ENCODE measurements around the gene PKHD1.

PKHD1 gene

DNA sequence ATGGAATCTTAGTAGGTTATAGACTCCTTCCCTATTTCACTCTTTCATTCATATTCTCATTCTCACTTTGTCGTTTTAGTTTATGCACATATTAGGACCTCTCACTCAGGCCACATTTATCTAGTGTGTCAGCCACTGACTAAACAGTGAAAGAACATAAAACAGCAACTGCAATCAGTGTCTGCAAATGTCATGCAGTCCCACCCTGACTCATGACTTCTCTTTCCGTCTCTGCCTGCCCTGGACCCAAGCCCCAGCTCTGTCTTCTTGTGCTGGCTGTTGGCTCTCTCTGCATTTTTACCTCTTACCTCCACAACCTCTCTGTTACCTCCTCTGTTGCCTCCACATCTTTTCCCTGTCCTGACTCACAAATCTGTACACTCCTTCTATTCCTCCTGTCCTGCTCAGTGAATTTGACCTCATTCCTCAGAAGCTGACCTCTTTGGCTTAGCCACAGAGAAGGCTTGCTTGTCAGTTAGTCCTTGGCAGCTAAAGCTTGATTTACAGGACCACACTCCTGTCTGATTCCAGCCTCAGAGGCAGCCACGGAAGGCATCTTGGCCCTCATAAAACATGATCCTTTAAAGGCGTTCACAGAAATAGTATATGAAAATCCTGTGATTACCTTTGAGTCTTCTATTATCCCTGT is 247.6 kb downstream of the PKHD1 start:
- no peak for DNase-seq (ENCODE audit: low read depth)

DNA sequence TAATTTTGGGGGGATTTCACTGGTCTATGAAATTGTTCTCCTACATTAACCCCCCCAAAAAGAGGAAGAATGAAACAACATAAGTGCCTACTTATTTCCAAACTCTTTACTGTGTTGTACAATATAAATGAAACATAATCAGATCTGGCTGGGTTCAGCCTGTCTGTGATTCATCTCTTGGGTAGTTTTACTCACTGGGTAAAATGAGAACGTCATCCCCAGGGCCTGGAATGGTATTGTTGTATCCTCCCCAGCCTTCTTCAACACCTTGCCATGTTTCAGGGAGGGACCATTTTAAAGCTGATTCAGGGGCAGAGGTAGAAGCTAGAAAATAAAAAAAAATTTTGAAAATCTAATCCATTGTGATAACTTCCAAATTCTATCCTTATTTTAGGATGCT is 256.7 kb downstream of the PKHD1 start:
- H3K4me3 ChIP-seq (ENCODE audit: low read length), result no peak overlapping the region
- DNase-seq (ENCODE audit: low read depth), result no peak
- TF ChIP-seq CTCF (conservative IDR thresholded peaks at IDR 0.05; ENCODE audit: low read depth, low read length), result no peak

More for the DNA sequence above, 247.6 kb downstream of the PKHD1 start:
- no peak overlapping the region for H3K4me3 ChIP-seq (ENCODE audit: low read length)
- TF ChIP-seq CTCF (conservative IDR thresholded peaks at IDR 0.05; ENCODE audit: low read depth, low read length), result no peak

DNA sequence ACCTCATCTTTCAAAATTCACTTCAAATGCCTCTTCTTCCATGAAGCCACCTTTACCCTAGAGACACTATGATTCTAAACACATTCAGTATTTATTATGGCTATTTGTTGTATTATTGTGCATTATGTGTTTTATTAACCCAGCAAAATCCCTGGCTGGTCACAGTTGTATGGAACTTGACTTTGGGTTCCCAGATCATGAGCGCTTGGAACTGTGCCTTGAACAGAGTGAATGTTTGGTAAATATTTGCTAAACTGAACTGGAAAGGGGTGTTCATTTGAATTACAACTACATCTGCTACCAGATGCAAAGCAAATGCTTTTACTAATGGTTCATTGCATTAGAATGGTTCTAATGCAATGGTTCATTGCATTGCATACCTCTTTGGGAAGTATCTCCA is 259.8 kb downstream of the PKHD1 start:
- no peak for TF ChIP-seq CTCF (conservative IDR thresholded peaks at IDR 0.05; ENCODE audit: low read depth, low read length)
- no peak for DNase-seq (ENCODE audit: low read depth)
- no peak overlapping the region for H3K4me3 ChIP-seq (ENCODE audit: low read length)

GRCh38 chr6:51824940-51825339 is 262.5 kb downstream of the PKHD1 start:
- TF ChIP-seq CTCF (conservative IDR thresholded peaks at IDR 0.05; ENCODE audit: low read depth, low read length), result no peak

GRCh38 chr6:51820555-51820954 is 266.9 kb downstream of the PKHD1 start:
- TF ChIP-seq CTCF (conservative IDR thresholded peaks at IDR 0.05; ENCODE audit: low read depth, low read length), result no peak
- DNase-seq (ENCODE audit: low read depth), result no peak
- H3K4me3 ChIP-seq (ENCODE audit: low read length), result no peak overlapping the region

More at GRCh38 chr6:51824940-51825339, 262.5 kb downstream of the PKHD1 start:
- H3K4me3 ChIP-seq (ENCODE audit: low read length), result no peak overlapping the region
- DNase-seq (ENCODE audit: low read depth), result no peak

DNA sequence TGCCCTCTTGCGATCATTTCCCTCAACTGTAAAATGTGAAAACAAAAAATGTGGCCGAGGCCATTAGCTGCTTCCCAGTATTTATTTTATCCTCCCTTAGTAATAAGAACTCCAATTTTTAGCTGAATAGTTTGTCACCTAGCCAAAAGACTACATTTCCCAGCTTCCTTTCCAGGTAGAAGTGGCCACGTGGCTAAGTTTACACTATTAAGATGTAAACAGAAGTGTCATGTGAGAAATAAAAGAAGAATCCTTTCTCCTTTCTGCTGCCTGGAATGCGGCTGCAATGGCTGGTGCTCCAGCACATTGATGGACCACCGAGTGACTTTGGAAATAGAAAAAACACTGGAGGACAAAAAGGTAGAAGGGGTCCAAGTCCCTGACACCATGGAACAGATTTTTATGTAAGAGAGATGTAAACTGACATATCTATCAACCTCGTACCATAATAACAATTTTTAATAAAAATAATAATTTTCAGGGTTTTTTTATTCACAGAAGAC is 268.8 kb downstream of the PKHD1 start:
- DNase-seq (ENCODE audit: low read depth), result no peak
- no peak for TF ChIP-seq CTCF (conservative IDR thresholded peaks at IDR 0.05; ENCODE audit: low read depth, low read length)
- no peak overlapping the region for H3K4me3 ChIP-seq (ENCODE audit: low read length)

GRCh38 chr6:51817832-51818231 is 269.6 kb downstream of the PKHD1 start:
- no peak for TF ChIP-seq CTCF (conservative IDR thresholded peaks at IDR 0.05; ENCODE audit: low read depth, low read length)

More at GRCh38 chr6:51817832-51818231, 269.6 kb downstream of the PKHD1 start:
- no peak for DNase-seq (ENCODE audit: low read depth)
- H3K4me3 ChIP-seq (ENCODE audit: low read length), result no peak overlapping the region

All from retinal pigment epithelial cell (primary cell).